ENCODE data around the gene PZP. TPM values are rescaled to one million over a fixed set of nuclear protein-coding genes. Genes with fewer than 3 reads are reported as not detected.
A peak's percentile ranks its signal among the peaks of the same experiment; 100 is the strongest.

Gene PZP
- total RNA-seq, 2 donors from 2014 or later, result 0.42 to 0.57 TPM

GRCh38 chr12:9132008-9132535, 76.1 kb downstream of the PZP start:
- intact Hi-C loops (cut with DNase I), result no loop called here
- no peak for DNase-seq (ENCODE audit: low spot score)

- DNase-seq (ENCODE audit: low spot score), result no peak
- intact Hi-C loops (cut with DNase I), result no loop called here
Measured at GRCh38 chr12:9130244-9130643, 78.0 kb downstream of the PZP start.

- intact Hi-C loops (cut with DNase I), result no loop called here
- DNase-seq (ENCODE audit: low spot score), result no peak
Measured at GRCh38 chr12:9127936-9128663, 80.1 kb downstream of the PZP start.

GRCh38 chr12:9127484-9127883, 80.7 kb downstream of the PZP start:
- intact Hi-C loops (cut with DNase I), result no loop called here
- DNase-seq (ENCODE audit: low spot score), result peak; percentile 74

GRCh38 chr12:9124383-9125031, 83.7 kb downstream of the PZP start:
- DNase-seq (ENCODE audit: low spot score), result no peak
- intact Hi-C loops (cut with DNase I), result no loop called here

- intact Hi-C loops (cut with DNase I), result no loop called here
- no peak for DNase-seq (ENCODE audit: low spot score)
Measured at GRCh38 chr12:9123781-9124382, 84.3 kb downstream of the PZP start.

- intact Hi-C loops (cut with DNase I), result no loop called here
Measured at GRCh38 chr12:9122091-9122609, 86.0 kb downstream of the PZP start.

GRCh38 chr12:9120487-9121184, 87.6 kb downstream of the PZP start:
- no peak for DNase-seq (ENCODE audit: low spot score)
- intact Hi-C loops (cut with DNase I), result no loop called here

More at GRCh38 chr12:9122091-9122609, 86.0 kb downstream of the PZP start:
- no peak for DNase-seq (ENCODE audit: low spot score)

GRCh38 chr12:9118158-9118557, 90.0 kb downstream of the PZP start:
- DNase-seq (ENCODE audit: low spot score), result no peak
- intact Hi-C loops (cut with DNase I), result no loop called here

GRCh38 chr12:9115731-9116559, 92.2 kb downstream of the PZP start, which contains the start of gene A2M:
TSS of gene A2M (minus strand) at chr12:9115919. CDS start at chr12:9115849, 70 bp downstream.
- intact Hi-C loops (cut with DNase I), result no loop called here
- DNase-seq (ENCODE audit: low spot score), result no peak

GRCh38 chr12:9114946-9115345, 93.2 kb downstream of the PZP start:
- intact Hi-C loops (cut with DNase I), result no loop called here
- no peak for DNase-seq (ENCODE audit: low spot score)

- no peak for DNase-seq (ENCODE audit: low spot score)
- intact Hi-C loops (cut with DNase I), result no loop called here
Measured at GRCh38 chr12:9113987-9114309, 94.2 kb downstream of the PZP start.

GRCh38 chr12:9113296-9113986, 94.8 kb downstream of the PZP start:
- no peak for DNase-seq (ENCODE audit: low spot score)
- intact Hi-C loops (cut with DNase I), result no loop called here

- intact Hi-C loops (cut with DNase I), result no loop called here
- DNase-seq (ENCODE audit: low spot score), result no peak
Measured at GRCh38 chr12:9112076-9112853, 95.9 kb downstream of the PZP start.

GRCh38 chr12:9111525-9111924, 96.7 kb downstream of the PZP start:
- intact Hi-C loops (cut with DNase I), result no loop called here
- DNase-seq (ENCODE audit: low spot score), result no peak

GRCh38 chr12:9109737-9110491, 98.3 kb downstream of the PZP start:
- no peak for DNase-seq (ENCODE audit: low spot score)
- intact Hi-C loops (cut with DNase I), result no loop called here

- intact Hi-C loops (cut with DNase I), result no loop called here
- DNase-seq (ENCODE audit: low spot score), result no peak
Measured at GRCh38 chr12:9109213-9109522, 99.0 kb downstream of the PZP start.
